ENCODE results near the gene KRT24.
"Not testable (repeated sequence)": the region's sequence is repeated elsewhere in the genome, so short reads cannot be mapped to it uniquely, and the experiment has no call there.

Gene KRT24

DNA sequence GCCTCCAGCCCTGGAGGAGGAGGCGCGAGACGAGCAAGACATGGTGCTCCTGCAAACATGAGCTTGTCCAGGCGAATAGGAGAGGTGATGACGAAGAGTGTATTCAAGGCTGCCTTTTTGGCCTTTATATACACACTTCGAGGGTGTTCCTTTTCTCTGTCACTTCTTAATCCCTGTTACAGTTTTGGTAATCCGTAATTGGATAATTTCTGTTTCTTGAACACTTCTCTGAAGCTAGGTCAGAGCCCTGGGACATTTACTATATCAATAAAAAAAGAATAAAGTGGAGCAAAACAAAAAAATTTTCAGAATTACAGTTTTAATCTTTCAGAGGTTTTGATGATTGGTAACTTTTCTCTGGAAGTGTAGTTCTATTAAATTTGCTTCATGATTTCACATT lies at the start of gene KRT24:
TSS of gene KRT24 (minus strand) at position 101 of the 400 bp plus-strand sequence. CDS start at position 42, 59 bp downstream.
- DNase-seq, result no peak

DNA sequence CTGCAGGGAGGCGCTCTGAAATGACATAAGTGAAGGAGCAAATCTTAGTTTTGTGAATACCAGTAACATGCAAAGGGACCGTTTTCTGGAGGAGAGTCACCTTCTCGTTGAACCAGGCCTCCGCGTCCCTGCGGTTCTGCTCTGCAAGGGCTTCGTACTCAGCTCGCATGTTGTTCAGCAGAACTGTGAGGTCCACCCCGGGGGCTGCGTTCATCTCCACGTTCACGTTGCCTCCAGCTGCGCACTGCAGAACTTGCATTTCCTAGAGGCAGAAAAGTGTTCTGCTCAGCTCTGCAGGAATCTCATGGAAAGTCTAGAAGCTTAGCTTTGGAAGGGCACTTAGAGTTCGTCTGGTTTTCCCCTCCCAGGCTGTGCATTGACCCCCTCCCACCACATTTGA lies 47.5 kb upstream of the KRT24 start:
- DNase-seq, result no peak

DNA sequence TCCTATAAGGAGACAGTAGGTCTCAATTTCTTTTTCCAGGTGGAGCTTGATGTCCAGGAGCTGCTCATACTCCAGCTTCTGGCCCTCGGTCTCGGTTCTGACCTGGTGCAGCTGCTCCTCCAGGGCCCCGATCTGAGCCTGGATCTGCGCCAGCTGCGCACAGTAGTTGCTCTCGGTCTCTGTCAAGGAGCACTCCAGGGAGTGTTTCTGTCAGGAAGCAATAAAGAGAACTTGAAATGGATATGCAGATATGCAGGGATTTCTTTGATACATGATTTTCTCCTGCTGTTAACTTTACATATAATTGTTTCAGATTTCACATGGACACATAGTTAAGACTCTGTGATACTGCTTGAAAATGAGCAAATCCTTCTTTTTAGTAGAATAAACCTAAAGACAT lies 46.8 kb upstream of the KRT24 start:
- no peak for DNase-seq

DNA sequence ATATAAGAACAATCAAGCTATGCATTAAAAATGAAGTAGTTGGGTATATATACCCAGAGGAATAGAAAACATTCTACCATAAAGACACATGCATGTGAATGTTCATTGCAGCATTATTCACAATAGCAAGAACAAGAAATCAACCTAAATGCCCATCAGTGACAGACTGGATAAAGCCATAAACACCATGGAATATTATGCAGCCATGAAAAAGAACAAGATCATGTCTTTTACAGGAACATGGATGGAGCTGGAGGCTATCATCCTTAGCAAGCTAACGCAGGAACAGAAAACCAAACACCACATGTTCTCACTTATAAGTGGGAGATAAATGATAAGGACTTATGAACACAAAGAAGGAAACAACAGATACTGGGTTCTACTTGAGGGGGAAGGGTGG lies 45.1 kb upstream of the KRT24 start:
- not testable (repeated sequence) for DNase-seq

DNA sequence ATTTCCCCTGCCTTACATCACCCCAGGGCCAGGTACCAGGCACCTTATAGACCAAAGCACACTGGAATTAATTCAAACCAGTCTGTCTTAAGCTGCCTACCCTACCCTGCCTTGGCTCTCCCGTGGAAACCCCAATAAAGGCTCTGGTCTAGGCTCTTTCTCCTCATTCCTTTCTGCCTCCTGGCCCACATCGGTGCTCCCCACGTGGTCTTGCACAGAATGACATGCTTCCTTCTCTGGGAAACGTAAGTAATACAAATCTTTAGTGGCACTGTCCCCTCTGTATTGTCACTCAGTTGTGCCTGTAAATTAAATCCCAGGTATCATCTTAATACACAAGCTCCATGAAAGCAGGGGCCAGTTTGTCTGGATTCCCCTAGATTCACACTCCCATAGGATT lies 35.0 kb upstream of the KRT24 start:
- DNase-seq, result no peak

DNA sequence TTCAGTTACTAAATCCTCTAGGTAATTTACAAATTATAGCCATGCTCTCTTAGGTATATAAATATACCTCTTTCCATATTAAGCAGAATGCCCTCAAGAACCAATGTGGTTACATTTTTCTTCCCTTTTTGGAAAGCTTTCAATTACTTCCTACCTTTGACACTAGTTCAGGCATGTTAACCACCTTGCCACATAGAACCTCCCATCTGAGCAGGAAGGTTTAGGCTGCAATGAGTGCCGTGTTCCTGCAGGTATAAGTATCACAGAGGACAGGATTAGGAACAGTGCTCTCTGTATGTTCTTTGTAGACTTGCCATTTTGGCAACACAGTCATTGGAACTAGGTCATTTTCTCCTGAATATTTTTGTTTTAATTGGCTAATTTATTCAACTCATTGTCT lies 31.5 kb upstream of the KRT24 start:
- DNase-seq, result no peak

DNA sequence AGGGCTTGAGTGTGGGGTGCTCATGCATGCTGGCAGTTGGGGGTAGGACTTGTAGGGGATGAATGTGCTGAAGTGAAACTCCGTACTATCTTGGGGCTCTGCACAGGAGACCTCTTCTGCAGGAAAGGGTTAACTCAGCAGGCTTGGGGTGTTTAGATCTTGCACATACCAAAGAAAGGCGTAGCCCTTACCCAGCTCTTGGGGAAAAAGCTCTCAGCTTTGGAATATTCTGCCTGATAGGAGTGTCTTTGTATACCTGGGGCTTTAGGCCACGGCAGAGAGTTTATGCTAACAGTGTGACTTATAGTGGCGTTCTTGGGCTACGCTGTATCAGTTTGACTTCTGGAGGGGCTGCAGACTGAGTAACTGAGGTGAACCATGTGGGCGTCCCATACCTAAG lies 30.5 kb upstream of the KRT24 start:
- DNase-seq, result no peak

DNA sequence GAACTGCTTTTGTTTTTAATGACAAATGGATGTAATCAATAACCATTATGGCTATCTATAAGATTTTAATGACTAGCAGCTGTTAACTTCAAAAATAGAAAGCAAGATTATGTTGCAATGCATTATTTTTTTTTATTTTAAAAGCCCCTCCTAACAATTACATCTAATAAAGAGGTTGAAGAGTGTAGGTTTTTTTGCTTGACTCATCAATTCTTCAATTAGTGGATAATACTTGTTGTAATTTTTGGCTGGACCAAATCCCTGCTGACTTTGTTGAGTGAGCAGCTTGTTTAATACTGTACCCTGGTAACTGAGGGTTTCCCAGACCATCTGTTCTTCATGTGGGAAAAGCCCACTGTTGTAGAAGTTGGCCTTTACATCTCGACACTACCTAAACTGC lies 27.4 kb upstream of the KRT24 start:
- DNase-seq, result no peak

DNA sequence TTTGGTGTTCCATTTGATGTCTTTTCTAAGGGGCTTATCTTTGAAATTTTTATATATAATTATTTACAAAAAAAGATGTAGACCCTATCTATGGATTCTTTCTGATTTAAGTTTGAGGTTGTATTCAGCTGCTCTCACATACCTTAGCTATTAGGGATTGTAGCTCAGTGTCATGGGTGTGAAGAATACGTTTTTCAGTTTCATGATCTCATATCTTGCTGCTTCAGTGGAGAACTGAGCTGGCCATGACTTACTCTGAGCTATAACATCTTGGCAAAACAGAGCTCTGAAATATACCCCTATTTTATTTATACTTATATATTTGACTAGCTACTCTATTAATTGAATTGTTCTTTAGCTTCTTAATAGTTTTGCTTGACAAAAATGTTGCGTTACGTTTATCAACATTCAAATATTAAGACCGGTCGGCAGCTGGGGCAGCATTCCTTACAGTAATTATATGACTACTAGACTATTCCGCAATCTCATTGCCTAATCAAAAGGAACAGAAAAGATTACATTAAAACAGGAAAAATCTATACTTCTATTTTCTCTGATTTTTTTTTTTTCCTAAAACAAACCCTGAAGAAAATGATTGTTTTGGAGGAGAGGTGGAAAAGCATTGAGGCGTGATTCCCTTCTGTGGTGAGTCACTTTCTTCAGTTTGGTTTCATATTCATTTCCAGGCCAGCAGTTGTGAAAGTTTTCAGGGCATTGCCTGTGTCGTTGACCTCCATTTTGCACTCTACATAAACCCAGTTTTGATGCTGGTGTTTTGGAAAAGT lies 24.1 kb upstream of the KRT24 start:
- no peak for DNase-seq

DNA sequence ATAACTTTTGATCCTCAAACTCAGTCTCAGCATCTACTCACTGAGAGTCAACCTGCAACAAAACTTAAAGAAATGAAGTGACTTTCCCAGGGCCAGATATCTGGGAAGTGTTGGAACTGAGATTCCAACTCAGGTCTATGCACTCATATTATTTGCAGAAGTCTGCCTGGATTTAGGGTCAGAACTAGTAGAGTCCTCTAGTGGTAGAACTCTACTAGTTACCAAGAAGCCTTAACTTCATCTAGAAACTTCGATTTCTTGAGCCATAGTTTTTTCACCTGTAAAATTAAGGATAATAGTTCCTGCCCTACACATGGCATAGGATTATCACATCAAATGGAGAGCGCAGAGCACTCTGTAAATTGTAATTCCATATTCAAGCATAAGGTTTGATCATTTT lies 23.4 kb upstream of the KRT24 start:
- DNase-seq, result no peak

DNA sequence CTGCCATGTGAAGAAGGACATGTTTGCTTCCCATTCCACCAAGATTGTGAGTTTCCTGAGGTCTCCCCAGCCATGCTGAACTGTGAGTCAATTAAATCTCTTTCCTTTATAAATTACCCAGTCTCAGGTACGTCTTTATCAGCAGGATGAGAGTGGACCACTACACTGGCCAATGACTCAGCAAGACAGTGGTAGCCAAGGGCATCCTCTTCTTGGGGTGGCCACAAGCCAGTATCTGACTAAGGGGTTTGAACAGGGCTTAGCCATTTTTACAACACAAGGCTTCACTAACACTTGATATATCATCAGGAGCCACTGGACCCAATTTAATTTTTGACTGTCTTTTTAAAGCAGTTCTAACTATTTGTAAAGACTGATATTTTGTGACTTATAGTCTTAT lies 21.1 kb upstream of the KRT24 start:
- DNase-seq, result no peak

DNA sequence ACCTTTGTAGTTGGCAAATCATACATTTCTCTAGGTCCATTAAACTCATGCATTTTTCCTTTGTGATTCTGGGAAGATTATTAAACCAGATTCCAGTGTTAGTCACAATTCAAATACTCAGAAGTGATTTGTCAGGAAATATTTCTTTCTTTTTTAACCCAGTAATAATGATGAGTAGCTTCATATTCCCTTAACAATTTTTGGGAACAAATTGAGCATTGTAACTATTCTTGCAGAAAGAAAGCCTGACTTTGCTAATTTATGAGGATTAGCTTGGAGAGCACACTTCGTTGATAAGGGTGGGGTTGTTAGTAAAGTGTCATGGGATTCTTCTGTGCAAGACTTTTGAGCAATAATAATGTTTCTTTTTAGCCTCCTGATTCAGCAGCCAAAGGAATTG lies 18.7 kb upstream of the KRT24 start:
- DNase-seq, result no peak

DNA sequence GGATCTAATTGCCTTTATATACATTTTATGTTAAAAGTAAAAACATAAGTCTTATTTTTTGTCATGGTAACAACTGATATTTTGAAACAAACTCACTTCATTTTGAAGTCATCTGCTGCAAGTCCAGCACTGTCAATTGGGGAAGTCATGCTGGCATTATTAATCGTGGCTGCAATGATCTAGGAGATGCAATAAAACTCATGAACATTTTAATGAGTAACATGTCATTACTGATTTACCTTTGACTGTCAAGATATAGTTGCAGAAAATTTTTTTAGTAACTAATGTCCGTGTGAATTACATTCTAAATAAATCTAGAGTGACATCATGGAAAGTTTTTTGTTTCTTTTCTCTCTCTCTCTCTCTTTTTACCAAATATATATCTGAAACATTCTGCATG lies 17.3 kb upstream of the KRT24 start:
- DNase-seq, result no peak

DNA sequence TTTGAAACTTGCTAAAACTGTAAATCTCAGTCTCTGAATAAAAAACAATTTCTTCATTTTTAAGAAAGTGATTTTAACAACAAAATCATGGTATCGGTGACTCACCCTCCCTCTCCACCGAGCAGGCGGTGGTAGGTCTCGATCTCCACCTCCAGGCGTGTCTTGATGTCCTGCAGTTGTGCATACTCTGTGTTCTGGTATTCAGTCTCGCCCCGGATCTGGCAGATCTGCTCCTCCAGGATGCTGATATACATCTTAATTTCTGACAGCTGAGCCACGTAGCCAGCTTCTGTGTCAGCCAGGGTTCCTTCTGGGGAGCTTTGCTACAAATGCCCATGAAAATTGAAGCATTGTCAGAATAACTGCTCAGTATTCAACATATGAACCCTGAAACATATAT lies 15.4 kb upstream of the KRT24 start:
- no peak for DNase-seq

DNA sequence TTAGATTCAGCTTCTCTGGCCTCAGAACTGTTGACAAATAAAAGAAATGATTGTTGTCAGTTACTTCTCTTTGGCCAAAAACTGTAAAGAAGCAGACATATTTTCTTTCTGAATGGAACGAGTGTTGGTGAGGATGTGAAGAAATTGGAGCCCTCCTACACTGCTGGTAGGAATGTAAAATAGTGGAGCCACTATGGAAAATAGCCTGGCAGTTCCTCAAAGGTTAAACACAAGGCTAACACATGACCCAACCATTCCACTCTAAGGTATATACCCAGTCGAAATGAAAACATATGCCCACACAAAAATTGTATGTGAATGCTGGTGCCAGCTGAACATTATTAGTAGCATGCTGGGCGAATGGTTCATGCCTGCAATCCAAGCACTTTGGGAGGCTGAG lies 14.2 kb upstream of the KRT24 start:
- no peak for DNase-seq

DNA sequence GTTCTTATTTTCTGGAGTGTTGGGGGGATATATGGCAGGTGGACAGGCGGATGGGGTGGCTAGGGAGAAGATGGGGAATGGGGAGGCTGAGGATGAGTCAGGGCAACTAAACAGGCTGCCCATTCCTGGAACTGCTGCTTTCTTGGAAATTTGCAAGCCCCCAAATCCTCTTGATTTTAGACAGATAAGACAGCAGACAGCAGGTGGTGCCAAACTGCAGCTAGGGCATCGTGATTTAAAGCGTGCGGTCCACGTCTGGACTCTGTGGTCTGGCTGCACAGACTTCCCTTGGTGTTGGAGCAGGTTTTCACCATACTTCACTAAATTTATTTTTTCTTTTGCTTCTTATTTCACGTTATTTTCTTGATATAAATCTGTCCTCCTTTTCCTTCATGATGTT lies 10.9 kb upstream of the KRT24 start:
- no peak for DNase-seq

DNA sequence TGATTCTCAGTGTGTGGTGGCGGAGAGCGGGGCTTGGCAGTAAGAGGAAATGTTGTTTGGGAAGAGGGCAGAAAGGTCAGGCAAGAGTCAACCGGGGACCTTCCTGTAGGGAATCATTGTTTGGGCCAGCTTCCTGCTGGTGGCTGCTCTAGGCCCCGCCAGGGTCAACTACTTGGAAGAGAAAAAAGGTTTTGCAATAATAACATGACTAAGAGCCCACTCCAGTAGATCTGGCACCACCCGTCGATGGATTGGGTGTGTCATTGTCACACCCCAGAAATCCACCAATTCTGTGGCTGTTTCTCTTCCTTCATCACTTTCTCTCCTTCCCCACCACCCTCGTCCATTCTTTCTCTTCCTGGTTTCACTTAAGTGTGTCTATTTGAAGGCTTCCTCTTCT lies 4.2 kb upstream of the KRT24 start:
- no peak for DNase-seq

DNA sequence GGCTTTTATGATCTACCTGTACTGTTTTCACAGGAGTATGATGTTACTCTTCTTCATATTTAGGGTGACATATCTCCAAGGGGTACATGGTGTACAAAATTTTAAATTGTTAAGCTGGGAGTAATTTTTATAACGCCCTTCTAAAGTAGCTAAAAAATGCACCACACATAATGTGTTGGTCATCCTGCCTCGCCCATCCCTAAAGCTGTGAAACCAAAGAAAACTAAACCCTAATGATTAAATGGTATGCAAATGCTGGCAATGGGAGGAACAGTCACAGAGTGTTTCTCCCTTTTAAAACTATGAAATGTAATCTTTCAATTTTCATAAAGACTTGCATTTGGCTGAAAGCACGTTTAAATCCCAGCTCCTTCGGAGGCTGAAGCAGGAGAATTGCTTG lies 2.0 kb upstream of the KRT24 start:
- DNase-seq, result no peak

DNA sequence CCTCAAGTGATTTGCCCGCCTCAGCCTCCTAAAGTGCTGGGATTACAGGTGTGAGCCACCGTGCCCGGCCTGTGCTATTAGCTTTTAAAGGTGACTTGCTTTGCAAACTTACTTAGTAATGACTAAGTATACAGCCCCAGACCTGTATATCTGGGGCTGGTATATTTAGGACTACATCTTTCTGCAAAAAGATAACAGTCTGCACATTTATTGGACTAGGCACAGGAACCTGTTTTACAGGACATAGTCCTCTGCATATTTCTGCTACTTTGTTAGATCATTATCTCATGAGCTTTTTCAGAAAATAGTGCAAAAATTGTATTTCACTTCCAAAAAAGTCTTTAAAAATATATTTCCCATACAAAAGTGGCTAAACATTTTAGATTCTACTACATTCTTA lies 1.3 kb downstream of the KRT24 start:
- no peak for DNase-seq

DNA sequence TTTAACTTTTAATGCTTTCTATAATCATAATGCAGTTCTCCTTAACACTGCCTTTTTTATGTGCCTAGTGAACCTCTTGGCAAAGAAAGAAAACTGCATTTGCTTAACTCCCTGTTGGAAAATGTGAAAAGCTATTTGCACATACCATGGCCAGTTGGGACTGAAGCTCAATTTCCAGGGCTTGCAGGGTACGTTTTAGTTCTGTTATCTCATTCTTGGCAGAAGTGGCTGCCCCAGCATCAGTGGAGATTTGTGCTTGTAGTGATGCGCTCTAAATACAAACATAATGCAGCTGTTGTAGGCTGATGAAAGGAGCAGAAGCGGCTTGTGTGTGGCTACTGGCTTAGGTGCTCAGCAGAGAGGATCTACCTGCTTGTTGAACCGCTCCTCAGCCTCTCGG lies 3.7 kb downstream of the KRT24 start:
- DNase-seq, result no peak

DNA sequence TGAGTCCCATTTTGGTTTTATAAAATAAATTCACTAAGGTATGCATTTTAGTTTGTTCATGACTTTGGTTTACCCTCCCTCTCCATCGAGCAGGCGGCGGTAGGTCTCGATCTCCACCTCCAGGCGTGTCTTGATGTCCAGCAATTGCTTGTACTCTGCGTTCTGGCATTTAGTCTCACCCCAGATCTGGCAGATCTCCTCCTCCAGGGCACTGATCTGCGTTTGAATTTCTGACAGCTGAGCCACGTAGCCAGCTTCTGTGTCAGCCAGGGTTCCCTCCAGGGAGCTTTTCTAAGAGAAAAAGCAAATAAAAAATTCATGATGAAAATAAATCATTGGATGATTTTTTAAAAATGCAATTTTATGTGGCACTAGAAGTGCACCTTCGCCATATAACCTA lies 4.2 kb downstream of the KRT24 start:
- no peak for DNase-seq

DNA sequence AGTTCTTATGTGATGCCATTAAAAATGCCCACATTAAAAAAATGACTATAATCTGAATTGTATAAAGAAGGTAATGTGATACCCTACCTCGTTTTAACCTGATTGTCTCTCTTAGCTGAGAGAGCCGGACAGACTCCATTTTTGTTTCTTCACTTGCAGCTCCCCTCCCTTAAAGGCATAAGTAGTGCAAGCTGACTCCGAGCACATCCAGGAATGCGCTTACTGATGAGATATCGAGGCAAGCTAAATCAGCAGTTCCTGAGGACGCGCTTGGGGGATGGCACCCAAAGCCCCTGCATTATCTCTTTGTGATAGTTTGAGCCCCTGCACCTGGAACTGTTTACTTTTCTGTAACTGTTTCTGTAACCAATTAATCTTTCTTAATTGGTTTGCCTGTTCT lies 6.3 kb downstream of the KRT24 start:
- DNase-seq, result no peak

DNA sequence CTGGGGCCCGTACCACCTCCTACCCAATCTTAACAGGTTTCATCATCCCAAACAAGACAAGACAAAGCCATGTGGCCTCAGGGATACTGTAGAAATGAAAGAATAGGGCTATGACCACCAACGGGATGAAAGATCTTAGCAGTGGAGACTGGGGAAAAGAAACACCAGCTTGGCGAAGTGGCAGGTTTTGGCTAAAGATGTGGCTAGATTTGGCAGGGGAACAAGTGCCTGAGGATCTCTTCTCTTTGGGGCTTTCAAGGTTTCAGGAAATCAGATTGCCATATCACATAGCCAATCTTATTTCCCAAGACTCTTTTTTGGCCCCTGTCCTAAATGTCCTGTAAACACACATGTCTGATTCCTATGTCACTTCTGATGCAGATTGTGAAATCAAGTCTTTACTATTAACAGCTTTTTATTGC lies 6.9 kb downstream of the KRT24 start:
- DNase-seq, result no peak

DNA sequence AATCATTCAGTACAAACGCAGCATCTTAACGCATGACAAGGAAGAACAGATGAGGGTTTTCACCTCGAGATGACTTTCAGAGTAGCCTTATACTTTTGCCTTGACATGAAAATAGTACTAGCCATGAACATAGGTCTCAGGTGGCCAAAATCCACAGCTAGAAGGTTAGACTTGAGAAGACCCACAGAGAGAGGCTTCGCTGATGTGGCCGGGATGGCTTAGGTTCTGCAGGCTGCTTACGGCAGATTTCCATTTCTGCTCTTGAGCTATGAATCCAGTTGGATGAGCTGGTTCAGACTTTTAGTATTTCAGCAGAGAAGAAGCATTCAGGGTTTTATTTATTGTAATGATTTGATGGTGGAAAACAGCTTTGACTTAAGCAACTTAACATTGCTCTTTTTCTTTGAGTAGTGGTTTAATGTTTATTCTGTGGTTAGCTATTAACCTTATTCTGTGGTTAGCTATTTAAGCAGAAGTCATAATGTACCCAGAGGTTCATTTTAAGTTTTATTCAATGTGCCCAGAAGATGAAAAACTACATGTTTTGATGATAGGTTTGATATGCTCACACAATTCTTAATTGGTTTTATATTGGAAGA lies 7.6 kb downstream of the KRT24 start:
- DNase-seq, result no peak

DNA sequence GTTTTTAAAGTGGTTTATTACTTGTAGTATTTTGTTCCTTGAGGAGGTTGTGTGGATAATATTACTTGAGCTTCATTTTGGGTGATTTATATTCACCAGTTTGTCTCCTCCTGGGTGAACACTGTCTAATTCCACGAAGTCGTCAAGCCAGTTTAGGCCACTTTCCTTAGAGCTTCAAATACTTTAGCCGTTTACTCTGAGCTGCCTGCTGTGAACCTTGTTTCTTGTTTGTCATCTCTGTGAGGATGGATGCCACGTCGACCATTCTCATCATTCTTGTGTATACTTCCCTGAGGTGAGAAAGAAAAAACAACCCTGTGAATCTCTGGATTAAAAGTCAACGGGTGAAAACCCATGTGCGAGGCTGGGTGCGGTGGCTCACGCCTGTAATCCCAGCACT lies 9.0 kb downstream of the KRT24 start:
- DNase-seq, result no peak

Data from CD4-positive, alpha-beta T cell treated with Interleukin-15 for 1 hour (primary cell).